Calu3 (cell line): ENCODE results near the gene SIAH3. TPM values are rescaled to one million over a fixed set of nuclear protein-coding genes. Genes with fewer than 3 reads are reported as not detected.

Experiments used
- BruUV-seq: library from RNA; stranded (reverse); fragments of 400-500 nt; replicated peaks from 2 replicates; lab custom pipeline; 2021; lab: Mats Ljungman, UMichigan
- CTCF ChIA-PET: fragments of 300-600 bp; sonication (Branson Sonifier 250); formaldehyde crosslinking; loops from one replicate; lab custom pipeline; 2022; ENCODE audit warnings: antibody characterized with exemption; lab: Charles Lee
- DNase-seq: peaks from one replicate; pipeline ENCODE4 v3.0.0; 2022
- H3K27ac Mint-ChIP-seq: one replicate; pipeline ENCODE4 v1.8.0; 2022; ENCODE audit warnings: mixed read lengths; ENCODE audit not compliant: unreplicated experiment
- H3K27me3 Mint-ChIP-seq: one replicate; pipeline ENCODE4 v1.8.0; 2022; ENCODE audit warnings: mixed read lengths; ENCODE audit not compliant: unreplicated experiment
- H3K36me3 Mint-ChIP-seq: one replicate; pipeline ENCODE4 v1.8.0; 2022; ENCODE audit warnings: mild to moderate bottlenecking, moderate library complexity, mixed read lengths; ENCODE audit not compliant: insufficient read depth, unreplicated experiment
- H3K4me1 Mint-ChIP-seq: one replicate; pipeline ENCODE4 v1.8.0; 2022; ENCODE audit warnings: mild to moderate bottlenecking, low read depth, mixed read lengths; ENCODE audit not compliant: unreplicated experiment
- H3K4me3 Mint-ChIP-seq: one replicate; pipeline ENCODE4 v1.8.0; 2022; ENCODE audit warnings: mild to moderate bottlenecking, low read depth, moderate library complexity, mixed read lengths; ENCODE audit not compliant: unreplicated experiment
- H3K9me3 Mint-ChIP-seq: one replicate; pipeline ENCODE4 v1.8.0; 2022; ENCODE audit warnings: low read depth, mixed read lengths; ENCODE audit not compliant: unreplicated experiment
- intact Hi-C: fragments of 100-400 bp; cut with micrococcal nuclease; formaldehyde crosslinking; loops from one replicate; pipeline ENCODE4 v1.10.0; 2022; ENCODE audit not compliant: unreplicated experiment
- total RNA-seq: library from RNA; stranded (reverse); gene quantifications from 2 replicates; pipeline ENCODE4 v1.2.3, GENCODE V29; 2022
- TF ChIP-seq, protein P1 (sequence below): fragments of 200-600 bp; IDR thresholded peaks from one replicate; pipeline ENCODE4 v1.8.0; 2022; ENCODE audit warnings: antibody characterized with exemption; ENCODE audit not compliant: unreplicated experiment

Gene SIAH3
- total RNA-seq, 1 experiment from 2014 or later = not detected

GRCh38 chr13:45825387-45825650 is 26.2 kb downstream of the SIAH3 start:
- CTCF ChIA-PET = no interaction called here
- no peak overlapping the region for H3K4me3 Mint-ChIP-seq

DNA sequence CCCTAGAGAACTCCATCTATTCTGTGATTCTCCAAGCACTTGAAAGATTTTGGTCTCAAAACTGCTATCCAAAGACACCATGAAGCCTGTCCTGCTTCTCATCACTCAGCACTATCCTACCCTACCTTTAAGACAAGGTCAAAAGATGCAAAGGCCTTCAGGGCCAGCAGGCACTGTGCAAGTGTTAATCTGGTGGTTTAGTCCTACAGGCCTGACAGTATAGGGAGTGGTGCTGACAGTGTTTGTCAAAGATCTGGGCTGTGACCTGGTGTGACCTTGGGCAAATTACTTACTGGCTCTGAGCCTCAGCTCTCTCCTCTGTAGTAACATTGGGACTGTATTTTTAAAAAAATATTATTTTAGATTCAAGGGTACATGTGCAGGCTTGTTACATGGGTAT is 28.0 kb downstream of the SIAH3 start:
- DNase-seq = no peak
- CTCF ChIA-PET = no interaction called here
- Mint-ChIP-seq H3K27ac (no peak overlapping the region), H3K27me3 (no peaks in the 10 kb centered on the region), H3K4me3 (no peak overlapping the region), H3K36me3 (no peaks in the 10 kb centered on the region), H3K4me1 (no peaks in the 10 kb centered on the region), H3K9me3 (no peaks in the 10 kb centered on the region)
- TF ChIP-seq, protein P1, sequence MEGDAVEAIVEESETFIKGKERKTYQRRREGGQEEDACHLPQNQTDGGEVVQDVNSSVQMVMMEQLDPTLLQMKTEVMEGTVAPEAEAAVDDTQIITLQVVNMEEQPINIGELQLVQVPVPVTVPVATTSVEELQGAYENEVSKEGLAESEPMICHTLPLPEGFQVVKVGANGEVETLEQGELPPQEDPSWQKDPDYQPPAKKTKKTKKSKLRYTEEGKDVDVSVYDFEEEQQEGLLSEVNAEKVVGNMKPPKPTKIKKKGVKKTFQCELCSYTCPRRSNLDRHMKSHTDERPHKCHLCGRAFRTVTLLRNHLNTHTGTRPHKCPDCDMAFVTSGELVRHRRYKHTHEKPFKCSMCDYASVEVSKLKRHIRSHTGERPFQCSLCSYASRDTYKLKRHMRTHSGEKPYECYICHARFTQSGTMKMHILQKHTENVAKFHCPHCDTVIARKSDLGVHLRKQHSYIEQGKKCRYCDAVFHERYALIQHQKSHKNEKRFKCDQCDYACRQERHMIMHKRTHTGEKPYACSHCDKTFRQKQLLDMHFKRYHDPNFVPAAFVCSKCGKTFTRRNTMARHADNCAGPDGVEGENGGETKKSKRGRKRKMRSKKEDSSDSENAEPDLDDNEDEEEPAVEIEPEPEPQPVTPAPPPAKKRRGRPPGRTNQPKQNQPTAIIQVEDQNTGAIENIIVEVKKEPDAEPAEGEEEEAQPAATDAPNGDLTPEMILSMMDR = no peak
- intact Hi-C loops = no loop called here
- no TSS peak for BruUV-seq

More at GRCh38 chr13:45825387-45825650, 26.2 kb downstream of the SIAH3 start:
- Mint-ChIP-seq H3K4me1 (no peaks in the 10 kb centered on the region), H3K27ac (no peak overlapping the region), H3K9me3 (no peaks in the 10 kb centered on the region), H3K36me3 (no peaks in the 10 kb centered on the region), H3K27me3 (no peaks in the 10 kb centered on the region)
- DNase-seq = no peak
- no TSS peak for BruUV-seq
- TF ChIP-seq, protein P1 = no peak
- intact Hi-C loops = no loop called here

DNA sequence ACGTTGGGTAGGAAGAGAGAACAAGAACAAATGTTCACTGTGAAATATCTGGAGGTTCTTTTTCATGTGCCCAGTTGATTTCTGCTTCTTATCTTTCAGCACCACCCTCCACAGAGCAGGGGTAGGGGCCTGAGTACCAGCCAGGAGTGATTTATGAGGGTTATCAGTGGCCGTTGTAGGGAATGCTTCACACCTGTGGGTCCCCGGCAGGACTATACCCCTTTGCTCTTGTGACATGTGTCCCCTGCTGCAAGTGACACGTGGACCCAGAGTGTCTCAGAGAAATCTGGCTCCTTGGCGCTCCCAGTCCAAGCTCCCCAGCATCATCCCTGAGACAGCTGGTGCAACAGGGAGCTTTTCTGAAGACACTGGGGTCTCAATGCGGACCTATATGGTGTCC is 29.7 kb downstream of the SIAH3 start:
- TF ChIP-seq, protein P1 = no peak
- BruUV-seq = no TSS peak
- Mint-ChIP-seq H3K36me3 (no peaks in the 10 kb centered on the region), H3K9me3 (no peaks in the 10 kb centered on the region), H3K27ac (no peak overlapping the region), H3K4me3 (no peak overlapping the region), H3K4me1 (no peaks in the 10 kb centered on the region), H3K27me3 (no peaks in the 10 kb centered on the region)
- CTCF ChIA-PET = no interaction called here
- intact Hi-C loops = no loop called here
- no peak for DNase-seq

DNA sequence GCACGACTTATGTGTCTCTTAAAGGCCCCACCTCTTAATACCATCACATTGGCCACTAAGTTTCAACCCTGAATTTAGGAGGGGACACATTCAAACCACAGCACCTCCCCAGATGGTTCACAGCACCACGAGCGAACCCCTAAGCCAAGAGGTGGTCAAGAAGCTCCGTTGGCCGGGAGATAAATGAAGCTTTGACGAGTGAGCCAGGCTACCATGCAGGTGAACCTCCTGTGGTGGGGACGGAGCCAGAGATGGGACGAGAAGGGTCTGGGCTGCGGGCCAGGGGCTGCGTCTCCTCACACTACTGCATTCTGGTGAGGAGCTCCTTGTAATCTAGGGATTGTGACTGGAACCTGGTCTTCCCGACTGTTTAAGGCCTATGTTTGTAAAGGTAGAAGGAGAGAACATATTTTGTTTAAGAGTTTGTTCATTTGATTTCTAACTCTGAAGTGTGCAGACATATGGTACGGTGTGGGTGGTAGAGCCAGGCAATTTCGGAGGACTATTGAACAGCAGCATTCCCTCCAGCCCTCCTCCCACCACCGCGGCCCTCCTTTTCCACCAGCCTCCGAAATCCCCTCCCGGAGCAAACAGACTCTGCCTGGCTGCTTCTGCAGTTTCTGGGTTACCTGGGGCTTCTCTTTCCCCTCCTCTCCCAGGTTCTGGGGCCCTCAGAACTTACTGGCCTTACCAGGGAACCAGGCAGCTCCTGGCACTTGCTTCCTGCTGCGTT is 31.3 kb downstream of the SIAH3 start:
- CTCF ChIA-PET = interaction anchor here (0.8 kb wide), 1 partner anchor 13 kb away, joined by 3 read pairs; no protein-coding TSS in a partner anchor
- no TSS peak for BruUV-seq
- TF ChIP-seq, protein P1 = no peak
- DNase-seq = no peak
- no peaks in the 10 kb centered on the region for H3K9me3 Mint-ChIP-seq
- no peak overlapping the region for H3K4me3 Mint-ChIP-seq
- H3K27ac Mint-ChIP-seq = no peak overlapping the region
- intact Hi-C loops = no loop called here
- no peaks in the 10 kb centered on the region for H3K36me3 Mint-ChIP-seq
- no peaks in the 10 kb centered on the region for H3K4me1 Mint-ChIP-seq
- no peaks in the 10 kb centered on the region for H3K27me3 Mint-ChIP-seq
